SK-N-SH (cell line): Measurements from ENCODE around the gene CCDC81. TPM values are rescaled to one million over a fixed set of nuclear protein-coding genes. Genes with fewer than 3 reads are reported as not detected.

ENCODE experiments used
- CTCF ChIA-PET: fragments of 300-600, 350-600 bp; formaldehyde crosslinking; extraction: SDS; loops from one replicate; lab custom pipeline; 2021; lab: Yijun Ruan, JAX
- POLR2A ChIA-PET: fragments of 350-600 bp; sonication (Branson Sonifier 250); formaldehyde crosslinking; extraction: SDS; loops from one replicate; lab custom pipeline; 2020; ENCODE audit warnings: antibody characterized with exemption, inconsistent platforms; lab: Yijun Ruan, JAX
- DNase-seq: peaks from one replicate; pipeline ENCODE4 v3.0.0; 2012
- H2AFZ ChIP-seq: fragments of 200-600 bp; sonication (generic); 2 replicates; pipeline ENCODE4 v1.8.1; 2016; ENCODE audit warnings: antibody characterized with exemption, mild to moderate bottlenecking, low read depth
- H3F3A ChIP-seq: fragments of 200-600 bp; sonication (generic); replicated peaks from 2 replicates; pipeline ENCODE3; 2016; ENCODE audit warnings: antibody characterized with exemption, mild to moderate bottlenecking; ENCODE audit not compliant: insufficient read depth
- H3K27ac ChIP-seq, 2 experiments: fragments of 200-500 bp in 1 of 2; fragments of 200-600 bp in 1 of 2; sonication (Bioruptor generic) in 1 of 2; sonication (generic), shearing (Covaris generic) in 1 of 2; 2 replicates each; pipeline versions ENCODE4 v1.5.1 to v1.6.1; 2014 to 2016; ENCODE audit warnings: low read depth in 2 of 2, inconsistent platforms in 1 of 2, low read length in 1 of 2, mild to moderate bottlenecking in 1 of 2, mixed read lengths in 1 of 2
- H3K27me3 ChIP-seq: fragments of 200-600 bp; sonication (generic), shearing (Covaris generic); 2 replicates; pipeline ENCODE4 v1.6.1; 2016; ENCODE audit warnings: mixed run types; ENCODE audit not compliant: insufficient read depth
- H3K36me3 ChIP-seq, 2 experiments: fragments of 200-500 bp in 1 of 2; fragments of 200-600 bp in 1 of 2; sonication (Bioruptor generic) in 1 of 2; sonication (generic) in 1 of 2; replicated peaks in 1 of 2; 2 replicates each; pipeline versions ENCODE3 to v1.5.1; 2014 to 2016; ENCODE audit warnings: low read length in 1 of 2, mild to moderate bottlenecking in 1 of 2; ENCODE audit not compliant: insufficient read depth in 2 of 2, control insufficient read depth in 1 of 2
- H3K4me1 ChIP-seq, 2 experiments: fragments of 200-500 bp in 1 of 2; fragments of 200-600 bp in 1 of 2; sonication (Bioruptor generic) in 1 of 2; sonication (generic), shearing (Covaris generic) in 1 of 2; 2 replicates each; pipeline versions ENCODE4 v1.5.1 to v1.6.1; 2014 to 2016; ENCODE audit warnings: low read depth in 1 of 2, low read length in 1 of 2, mixed run types in 1 of 2; ENCODE audit not compliant: insufficient read depth in 2 of 2, control insufficient read depth in 1 of 2
- H3K4me2 ChIP-seq: fragments of 200-600 bp; sonication (generic), shearing (Covaris generic); 2 replicates; pipeline ENCODE4 v1.6.1; 2017; ENCODE audit warnings: mixed run types
- H3K4me3 ChIP-seq, 2 experiments: fragments of 200-500 bp in 1 of 2; fragments of 200-600 bp in 1 of 2; sonication (Bioruptor generic) in 1 of 2; sonication (generic), shearing (Covaris generic) in 1 of 2; 2 replicates each; pipeline versions ENCODE4 v1.5.1 to v1.8.1; 2014 to 2016; ENCODE audit warnings: low read depth in 2 of 2, inconsistent platforms in 1 of 2, low read length in 1 of 2, mild to moderate bottlenecking in 1 of 2, mixed read lengths in 1 of 2, moderate library complexity in 1 of 2
- H3K79me2 ChIP-seq: fragments of 200-600 bp; sonication (generic); 2 replicates; pipeline ENCODE4 v1.8.1; 2017; ENCODE audit warnings: mild to moderate bottlenecking; ENCODE audit not compliant: insufficient read depth
- H3K9ac ChIP-seq: fragments of 200-600 bp; sonication (generic); 2 replicates; pipeline ENCODE4 v1.6.1; 2017; ENCODE audit warnings: mixed run types
- H3K9me2 ChIP-seq: fragments of 200-600 bp; sonication (generic); 2 replicates; pipeline ENCODE4 v1.6.1; 2017; ENCODE audit warnings: mixed run types
- H3K9me3 ChIP-seq: fragments of 200-600 bp; sonication (generic); 2 replicates; pipeline ENCODE4 v1.6.1; 2017; ENCODE audit warnings: mixed run types, mild to moderate bottlenecking, moderate library complexity
- H4K20me1 ChIP-seq: fragments of 200-600 bp; sonication (generic); 2 replicates; pipeline ENCODE4 v1.6.1; 2017; ENCODE audit warnings: mild to moderate bottlenecking, mixed run types; ENCODE audit not compliant: insufficient read depth
- ELF1 ChIP-seq: IDR thresholded peaks from 2 replicates; pipeline ENCODE4 v1.4.0; 2012
- FOSL2 ChIP-seq: IDR thresholded peaks from 2 replicates; pipeline ENCODE4 v1.4.0; 2012; ENCODE audit warnings: low read depth, mild to moderate bottlenecking, moderate library complexity, borderline replicate concordance
- JUND ChIP-seq: IDR thresholded peaks from 2 replicates; pipeline ENCODE4 v1.4.0; 2012
- MEF2A ChIP-seq: IDR thresholded peaks from 2 replicates; pipeline ENCODE4 v1.4.0; 2012; ENCODE audit warnings: low read depth, borderline replicate concordance
- RFX5 ChIP-seq: IDR thresholded peaks from 2 replicates; pipeline ENCODE4 v1.6.1; 2012; ENCODE audit warnings: mild to moderate bottlenecking, improper control_type of control experiment, low read length
- RXRA ChIP-seq: IDR thresholded peaks from 2 replicates; pipeline ENCODE4 v1.4.0; 2012; ENCODE audit warnings: low read depth, mild to moderate bottlenecking, borderline replicate concordance
- SIN3A ChIP-seq: IDR thresholded peaks from 2 replicates; pipeline ENCODE4 v1.6.1; 2012; ENCODE audit warnings: low read depth, mild to moderate bottlenecking, low read length, moderate library complexity, borderline replicate concordance
- TAF1 ChIP-seq: IDR thresholded peaks from 2 replicates; pipeline ENCODE4 v1.6.1; 2012; ENCODE audit warnings: low read depth, mild to moderate bottlenecking, low read length, moderate library complexity, borderline replicate concordance
- WGBS: methylation state at CpG from one replicate; pipeline ENCODE4 v1.1.6; 2017; ENCODE audit warnings: low lambda C conversion rate; 5-methylcytosine and 5-hydroxymethylcytosine counted together
- polyA plus RNA-seq, 3 experiments: library from polyadenylated mRNA; depleted of rRNA; stranded (reverse); fragments of >200 nt; gene quantifications; 2 replicates each; pipeline ENCODE4 v1.2.3, GENCODE V29; 2012
- TF ChIP-seq, protein P1 (sequence below): IDR thresholded peaks from 2 replicates; pipeline ENCODE4 v1.4.0; 2012; ENCODE audit warnings: low read depth, borderline replicate concordance
- TF ChIP-seq, protein P2 (sequence below): IDR thresholded peaks from 2 replicates; pipeline ENCODE4 v1.6.1; 2012; ENCODE audit warnings: mild to moderate bottlenecking, low read depth, low read length, moderate library complexity
- TF ChIP-seq, protein P3 (sequence below): IDR thresholded peaks from 2 replicates; pipeline ENCODE4 v1.4.0; 2012; ENCODE audit warnings: low read depth
- TF ChIP-seq, protein P4 (sequence below): IDR thresholded peaks from 2 replicates; pipeline ENCODE4; 2012

CCDC81 gene
- polyA plus RNA-seq, 1 of the 3 experiments (the other 2 are of a cell fraction), result 0.49 TPM

DNA sequence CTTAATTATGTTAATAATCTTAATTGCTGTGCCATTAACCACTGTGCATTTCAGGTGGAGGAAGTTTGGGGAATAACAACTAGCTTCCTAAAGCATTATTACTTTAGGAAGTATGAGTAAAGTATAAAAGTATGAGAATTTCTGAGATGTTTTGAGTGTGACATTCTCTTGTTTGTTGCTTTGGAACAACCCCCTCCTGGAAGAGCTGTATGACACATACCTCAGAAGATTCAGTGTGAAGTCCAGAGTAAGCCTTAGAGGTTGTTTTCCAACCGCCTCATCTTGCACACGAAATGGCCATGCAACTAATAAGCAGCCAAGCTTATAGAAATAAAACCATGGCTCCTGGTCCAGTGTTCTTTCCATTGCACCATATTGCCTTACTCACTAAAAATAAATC is 21.7 kb downstream of the CCDC81 start:
- H2AFZ ChIP-seq, result no peak overlapping the region
- POLR2A ChIA-PET, result interaction anchor here (0.7 kb wide), 1 partner anchor 39 kb away, joined by 3 read pairs; no protein-coding TSS in a partner anchor

DNA sequence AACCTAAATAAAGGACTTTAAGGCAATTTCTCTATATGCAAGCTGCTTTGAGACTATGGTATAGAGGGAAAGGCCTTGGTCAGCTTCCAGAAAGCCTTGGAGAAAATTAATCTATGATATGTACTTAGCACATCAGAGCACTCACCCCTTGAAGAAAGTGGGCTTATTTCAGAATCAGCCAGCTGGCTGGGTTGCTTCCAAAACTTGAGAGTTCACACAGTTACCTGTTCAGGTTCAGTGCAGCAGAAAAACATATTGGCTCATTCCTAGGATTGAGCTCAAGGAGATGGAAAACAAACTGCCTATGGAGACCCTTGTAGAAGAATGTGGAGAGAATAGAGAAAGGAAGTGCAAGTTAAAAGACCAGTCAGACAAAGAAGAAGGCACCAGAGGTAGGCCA is 22.7 kb downstream of the CCDC81 start:
- H4K20me1 ChIP-seq, result no peaks in the 10 kb centered on the region
- ChIA-PET POLR2A (no interaction called here), CTCF (interaction anchor here (1.4 kb wide), 1 partner anchor 9 kb away, joined by 3 read pairs; no protein-coding TSS in a partner anchor)
- H2AFZ ChIP-seq, result no peak overlapping the region
- H3K4me2 ChIP-seq, result no peak overlapping the region; the same call in 1 of the 2 replicates
- H3K9me3 ChIP-seq, result no peaks in the 10 kb centered on the region
- no peaks in the 10 kb centered on the region for H3K9me2 ChIP-seq
- H3K4me3 ChIP-seq, result no peak overlapping the region
- no peak for DNase-seq
- no peak overlapping the region for H3K9ac ChIP-seq
- peaks cover 0 to 7% of the 10 kb centered on the region in 2 experiments; a peak in 1 of 4 replicates for H3K4me1 ChIP-seq
- no peaks in the 10 kb centered on the region for H3K27me3 ChIP-seq
- H3K27ac ChIP-seq, result no peak overlapping the region
- TF ChIP-seq, protein P1, sequence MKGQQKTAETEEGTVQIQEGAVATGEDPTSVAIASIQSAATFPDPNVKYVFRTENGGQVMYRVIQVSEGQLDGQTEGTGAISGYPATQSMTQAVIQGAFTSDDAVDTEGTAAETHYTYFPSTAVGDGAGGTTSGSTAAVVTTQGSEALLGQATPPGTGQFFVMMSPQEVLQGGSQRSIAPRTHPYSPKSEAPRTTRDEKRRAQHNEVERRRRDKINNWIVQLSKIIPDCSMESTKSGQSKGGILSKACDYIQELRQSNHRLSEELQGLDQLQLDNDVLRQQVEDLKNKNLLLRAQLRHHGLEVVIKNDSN, result no peak
- TF ChIP-seq SIN3A (no peak), TAF1 (no peak), ELF1 (no peak), RFX5 (no peak), RXRA (no peak)
- TF ChIP-seq, protein P2, sequence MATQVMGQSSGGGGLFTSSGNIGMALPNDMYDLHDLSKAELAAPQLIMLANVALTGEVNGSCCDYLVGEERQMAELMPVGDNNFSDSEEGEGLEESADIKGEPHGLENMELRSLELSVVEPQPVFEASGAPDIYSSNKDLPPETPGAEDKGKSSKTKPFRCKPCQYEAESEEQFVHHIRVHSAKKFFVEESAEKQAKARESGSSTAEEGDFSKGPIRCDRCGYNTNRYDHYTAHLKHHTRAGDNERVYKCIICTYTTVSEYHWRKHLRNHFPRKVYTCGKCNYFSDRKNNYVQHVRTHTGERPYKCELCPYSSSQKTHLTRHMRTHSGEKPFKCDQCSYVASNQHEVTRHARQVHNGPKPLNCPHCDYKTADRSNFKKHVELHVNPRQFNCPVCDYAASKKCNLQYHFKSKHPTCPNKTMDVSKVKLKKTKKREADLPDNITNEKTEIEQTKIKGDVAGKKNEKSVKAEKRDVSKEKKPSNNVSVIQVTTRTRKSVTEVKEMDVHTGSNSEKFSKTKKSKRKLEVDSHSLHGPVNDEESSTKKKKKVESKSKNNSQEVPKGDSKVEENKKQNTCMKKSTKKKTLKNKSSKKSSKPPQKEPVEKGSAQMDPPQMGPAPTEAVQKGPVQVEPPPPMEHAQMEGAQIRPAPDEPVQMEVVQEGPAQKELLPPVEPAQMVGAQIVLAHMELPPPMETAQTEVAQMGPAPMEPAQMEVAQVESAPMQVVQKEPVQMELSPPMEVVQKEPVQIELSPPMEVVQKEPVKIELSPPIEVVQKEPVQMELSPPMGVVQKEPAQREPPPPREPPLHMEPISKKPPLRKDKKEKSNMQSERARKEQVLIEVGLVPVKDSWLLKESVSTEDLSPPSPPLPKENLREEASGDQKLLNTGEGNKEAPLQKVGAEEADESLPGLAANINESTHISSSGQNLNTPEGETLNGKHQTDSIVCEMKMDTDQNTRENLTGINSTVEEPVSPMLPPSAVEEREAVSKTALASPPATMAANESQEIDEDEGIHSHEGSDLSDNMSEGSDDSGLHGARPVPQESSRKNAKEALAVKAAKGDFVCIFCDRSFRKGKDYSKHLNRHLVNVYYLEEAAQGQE, result no peak
- no peaks in the 10 kb centered on the region for H3K79me2 ChIP-seq
- no peaks in the 10 kb centered on the region for H3F3A ChIP-seq
- no peaks in the 10 kb centered on the region for H3K36me3 ChIP-seq

More for the DNA sequence above, 21.7 kb downstream of the CCDC81 start:
- Histone ChIP-seq H3K4me1 (peaks cover 0 to 7% of the 10 kb centered on the region in 2 experiments; a peak in 1 of 4 replicates), H3K4me2 (no peak overlapping the region; the same call in 1 of the 2 replicates), H3K79me2 (no peaks in the 10 kb centered on the region), H3K27ac (no peak overlapping the region), H3K9ac (no peak overlapping the region), H4K20me1 (no peaks in the 10 kb centered on the region), H3K27me3 (no peaks in the 10 kb centered on the region), H3K9me3 (no peaks in the 10 kb centered on the region), H3K9me2 (no peaks in the 10 kb centered on the region), H3F3A (no peaks in the 10 kb centered on the region), H3K36me3 (no peaks in the 10 kb centered on the region), H3K4me3 (no peak overlapping the region)
- CTCF ChIA-PET, result interaction anchor here (1.4 kb wide), 1 partner anchor 10 kb away, joined by 3 read pairs; no protein-coding TSS in a partner anchor
- TF ChIP-seq JUND, result peak; percentile 46; the same call in 1 of the 2 replicates
- peak; percentile 56; the same call in 1 of the 2 replicates for TF ChIP-seq FOSL2
- TF ChIP-seq, protein P3, sequence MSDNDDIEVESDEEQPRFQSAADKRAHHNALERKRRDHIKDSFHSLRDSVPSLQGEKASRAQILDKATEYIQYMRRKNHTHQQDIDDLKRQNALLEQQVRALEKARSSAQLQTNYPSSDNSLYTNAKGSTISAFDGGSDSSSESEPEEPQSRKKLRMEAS, result no peak
- TF ChIP-seq RXRA, result no peak
- TF ChIP-seq, protein P4, sequence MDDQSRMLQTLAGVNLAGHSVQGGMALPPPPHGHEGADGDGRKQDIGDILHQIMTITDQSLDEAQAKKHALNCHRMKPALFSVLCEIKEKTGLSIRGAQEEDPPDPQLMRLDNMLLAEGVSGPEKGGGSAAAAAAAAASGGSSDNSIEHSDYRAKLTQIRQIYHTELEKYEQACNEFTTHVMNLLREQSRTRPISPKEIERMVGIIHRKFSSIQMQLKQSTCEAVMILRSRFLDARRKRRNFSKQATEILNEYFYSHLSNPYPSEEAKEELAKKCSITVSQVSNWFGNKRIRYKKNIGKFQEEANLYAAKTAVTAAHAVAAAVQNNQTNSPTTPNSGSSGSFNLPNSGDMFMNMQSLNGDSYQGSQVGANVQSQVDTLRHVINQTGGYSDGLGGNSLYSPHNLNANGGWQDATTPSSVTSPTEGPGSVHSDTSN, result no peak
- TF ChIP-seq ELF1, result no peak
- no peak; the same call in 1 of the 2 replicates for TF ChIP-seq MEF2A
- no peak for DNase-seq
- 68% methylated on average over 2 of the region's 2 CpGs for WGBS
